ENCODE data around the gene EXOSC7. TPM values are rescaled to one million over a fixed set of nuclear protein-coding genes. Genes with fewer than 3 reads are reported as not detected.

Gene EXOSC7
- total and polyA plus RNA-seq, 7 donors = 16.2 to 44.3 (median 30.3) TPM

- Histone ChIP-seq H3K27ac (peak overlapping the region in 2 of 4 donors; percentile 9 to 23), H3K9me3 (no peaks in the 10 kb centered on the region), H3K4me1 (peaks cover 0 to 22% (median 8%) of the 10 kb centered on the region in 4 donors), H3K36me3 (peaks cover 7 to 65% (median 24%) of the 10 kb centered on the region in 4 donors), H3K4me3 (no peak overlapping the region), H3K27me3 (no peaks in the 10 kb centered on the region)
- intact Hi-C loops (cut with DNase I) = no loop called here
- TF ChIP-seq POLR2A (IDR thresholded peaks at IDR 0.05) (no peak), EP300 (IDR thresholded peaks at IDR 0.05) (no peak), POLR2AphosphoS5 (IDR thresholded peaks at IDR 0.05) (no peak), CTCF (IDR thresholded peaks at IDR 0.05) (no peak)
- DNase-seq = no peak
Observed at GRCh38 chr3:45003406-45003805, 27.4 kb downstream of the EXOSC7 start.

GRCh38 chr3:45003859-45004258 is 27.8 kb downstream of the EXOSC7 start:
- Histone ChIP-seq H3K4me3 (no peak overlapping the region), H3K36me3 (peaks cover 7 to 60% (median 23%) of the 10 kb centered on the region in 4 donors), H3K27ac (peak overlapping the region in 2 of 4 donors; percentile 9 to 23), H3K9me3 (no peaks in the 10 kb centered on the region), H3K4me1 (peaks cover 0 to 27% (median 13%) of the 10 kb centered on the region in 4 donors), H3K27me3 (no peaks in the 10 kb centered on the region)
- TF ChIP-seq CTCF (IDR thresholded peaks at IDR 0.05) = no peak
- TF ChIP-seq EP300 (IDR thresholded peaks at IDR 0.05) = no peak
- TF ChIP-seq POLR2A (IDR thresholded peaks at IDR 0.05) = no peak
- WGBS, 2 donors = 93 to 96% methylated on average over 2 of the region's 2 CpGs
- intact Hi-C loops (cut with DNase I) = no loop called here
- no peak for DNase-seq

- Histone ChIP-seq H3K4me3 (no peak overlapping the region), H3K36me3 (peaks cover 0 to 32% (median 8%) of the 10 kb centered on the region in 4 donors), H3K4me1 (peaks cover 0 to 57% (median 43%) of the 10 kb centered on the region in 4 donors), H3K9me3 (no peaks in the 10 kb centered on the region), H3K27ac (peak overlapping the region in 1 of 4 donors; percentile 83), H3K27me3 (no peaks in the 10 kb centered on the region)
- TF ChIP-seq POLR2A (IDR thresholded peaks at IDR 0.05) = no peak
- no peak for TF ChIP-seq POLR2AphosphoS5 (IDR thresholded peaks at IDR 0.05)
- TF ChIP-seq EP300 (IDR thresholded peaks at IDR 0.05) = no peak
- TF ChIP-seq CTCF (IDR thresholded peaks at IDR 0.05) = no peak
- intact Hi-C loops (cut with DNase I) = no loop called here
- no peak for DNase-seq
- WGBS, 2 donors = 96 to 97% methylated on average over 8 of the region's 8 CpGs
Observed at GRCh38 chr3:45007091-45007490, 31.0 kb downstream of the EXOSC7 start.

GRCh38 chr3:45008117-45008516 is 32.1 kb downstream of the EXOSC7 start:
- no peaks in the 10 kb centered on the region for H3K9me3 ChIP-seq
- H3K36me3 ChIP-seq = peaks cover 0 to 21% (median 8%) of the 10 kb centered on the region in 4 donors
- H3K4me1 ChIP-seq = peaks cover 0 to 68% (median 53%) of the 10 kb centered on the region in 4 donors
- peak overlapping the region in 3 of 4 donors; percentile 27 to 83 (median 80) for H3K27ac ChIP-seq
- no peak overlapping the region for H3K4me3 ChIP-seq
- H3K27me3 ChIP-seq = no peaks in the 10 kb centered on the region
- intact Hi-C loops (cut with DNase I) = no loop called here
- WGBS, 2 donors = 97 to 98% methylated on average over 1 of the region's 1 CpG
- TF ChIP-seq POLR2A (IDR thresholded peaks at IDR 0.05) = no peak
- TF ChIP-seq EP300 (IDR thresholded peaks at IDR 0.05) = no peak
- DNase-seq = no peak

GRCh38 chr3:45009868-45010267 is 33.8 kb downstream of the EXOSC7 start:
- TF ChIP-seq POLR2A (IDR thresholded peaks at IDR 0.05) = no peak
- no peak for TF ChIP-seq POLR2AphosphoS5 (IDR thresholded peaks at IDR 0.05)
- no peak for TF ChIP-seq EP300 (IDR thresholded peaks at IDR 0.05)
- no peak for TF ChIP-seq CTCF (IDR thresholded peaks at IDR 0.05)
- WGBS, 2 donors = 97% methylated on average over 1 of the region's 1 CpG

More at GRCh38 chr3:45009868-45010267, 33.8 kb downstream of the EXOSC7 start:
- H3K36me3 ChIP-seq = peaks cover 0 to 25% (median 7%) of the 10 kb centered on the region in 4 donors
- peaks cover 0 to 67% (median 52%) of the 10 kb centered on the region in 4 donors for H3K4me1 ChIP-seq
- no peaks in the 10 kb centered on the region for H3K9me3 ChIP-seq
- intact Hi-C loops (cut with DNase I) = no loop called here
- no peak overlapping the region for H3K4me3 ChIP-seq
- no peak for DNase-seq
- H3K27ac ChIP-seq = peak overlapping the region; percentile 80 to 89 (median 82)
- no peaks in the 10 kb centered on the region for H3K27me3 ChIP-seq
